Myocyte (in vitro differentiated cells): ENCODE measurements around the gene SNRK. TPM values are rescaled to one million over a fixed set of nuclear protein-coding genes. Genes with fewer than 3 reads are reported as not detected.
A peak's percentile ranks its signal among the peaks of the same experiment; 100 is the strongest.

Source experiments
- DNase-seq: peaks from one replicate; pipeline ENCODE4 v3.0.0-alpha.2; 2012; ENCODE audit warnings: low read depth
- total RNA-seq: library from RNA; depleted of rRNA; stranded (reverse); fragments of >200 nt; gene quantifications from 2 replicates; pipeline ENCODE4 v1.2.3, GENCODE V29; 2014

SNRK gene
- total RNA-seq, 1 donor from 2014 or later, result 18.8 TPM

DNA sequence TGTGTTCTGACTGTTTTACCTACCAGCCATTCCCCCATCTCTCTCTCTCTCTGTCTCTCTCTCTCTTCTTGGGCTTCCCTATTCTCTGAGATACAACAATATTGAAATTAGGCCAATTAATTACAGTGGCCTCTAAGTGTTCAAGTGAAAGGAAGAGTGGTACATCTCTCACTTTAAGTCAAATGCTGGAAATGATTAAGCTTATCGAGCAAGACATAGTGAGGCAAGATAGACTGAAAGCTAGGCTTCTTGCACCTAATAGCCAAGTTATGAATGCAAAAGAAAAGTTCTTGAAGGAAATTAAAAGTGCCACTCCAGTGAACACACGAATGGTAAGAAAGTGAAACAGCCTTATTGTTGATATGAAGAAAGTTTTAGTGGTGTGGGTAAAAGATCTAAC is 21.3 kb downstream of the SNRK start:
- DNase-seq, result no peak

GRCh38 chr3:43309372-43310305 is 23.3 kb downstream of the SNRK start:
- no peak for DNase-seq

DNA sequence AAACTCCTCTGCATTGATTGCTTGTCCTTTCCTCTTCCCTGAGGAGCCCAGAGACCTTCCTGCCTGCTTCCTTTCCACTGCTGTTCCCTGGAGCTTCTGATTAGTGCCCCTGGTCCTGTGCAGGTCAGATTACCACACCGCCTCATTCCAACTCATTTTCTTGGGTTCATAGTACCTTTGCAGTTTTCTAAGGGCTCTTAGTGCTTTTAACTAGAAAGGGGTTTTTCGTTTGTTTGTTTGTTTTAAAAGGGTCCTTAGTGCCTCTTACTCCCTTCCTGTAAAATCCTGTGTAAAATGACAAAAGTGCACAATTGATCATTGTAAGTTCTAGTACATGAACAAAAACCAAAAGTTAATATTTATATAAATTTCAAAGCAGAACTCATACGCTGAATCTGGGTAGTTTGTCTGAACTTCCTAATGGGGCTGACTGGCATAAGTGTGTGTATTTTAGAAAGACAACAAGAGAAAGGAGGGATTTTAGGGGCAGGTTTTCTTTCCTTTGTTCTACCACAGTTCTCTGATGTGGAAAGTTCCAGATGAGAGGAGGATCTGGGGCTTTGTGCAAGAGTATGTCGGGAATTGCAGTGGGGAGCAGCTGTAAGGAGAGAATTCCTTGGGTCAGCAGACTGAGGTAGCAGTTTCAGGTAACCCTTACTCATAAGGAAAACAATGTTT is 30.6 kb downstream of the SNRK start:
- DNase-seq, result no peak

DNA sequence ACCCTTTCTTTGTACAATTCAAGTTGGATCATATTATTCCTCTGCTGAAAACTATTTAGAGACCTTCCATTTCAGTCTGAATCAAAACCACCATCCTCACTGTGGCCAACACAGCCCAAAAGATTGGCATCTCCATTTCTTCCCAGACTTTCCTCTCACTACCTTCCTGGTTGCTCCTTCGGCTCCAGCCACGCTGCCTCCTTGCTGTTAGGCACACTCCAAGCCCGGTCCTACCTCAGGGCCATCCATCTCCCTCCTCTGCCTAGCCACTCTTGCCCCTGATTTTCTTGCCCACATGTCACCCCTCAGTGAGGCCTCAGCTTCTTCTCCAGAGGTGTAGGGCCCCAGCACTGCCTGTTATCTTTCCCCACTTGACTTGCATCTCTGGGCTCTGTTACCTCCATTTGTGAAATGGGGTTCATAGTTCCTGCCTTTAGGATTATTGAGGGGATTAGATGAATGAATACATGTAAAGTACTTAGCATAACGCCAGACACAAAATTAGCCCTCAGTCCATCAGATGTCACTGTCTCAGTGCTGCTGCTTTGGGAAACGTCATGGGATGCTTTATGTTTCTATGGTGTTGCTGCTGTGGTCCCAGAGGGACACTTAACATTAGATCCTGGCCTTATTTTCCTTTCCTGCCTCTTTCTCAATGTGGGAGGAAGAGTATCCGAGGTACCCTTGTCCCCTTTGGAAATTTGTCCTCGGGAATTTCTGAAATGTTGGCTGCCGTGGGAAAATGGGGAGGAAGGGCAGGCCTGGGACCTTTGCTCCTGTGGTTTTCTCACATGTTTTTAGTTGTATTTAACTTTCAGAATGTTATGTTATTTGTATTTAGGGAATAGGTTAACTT is 31.3 kb downstream of the SNRK start:
- peak; percentile 53 for DNase-seq

DNA sequence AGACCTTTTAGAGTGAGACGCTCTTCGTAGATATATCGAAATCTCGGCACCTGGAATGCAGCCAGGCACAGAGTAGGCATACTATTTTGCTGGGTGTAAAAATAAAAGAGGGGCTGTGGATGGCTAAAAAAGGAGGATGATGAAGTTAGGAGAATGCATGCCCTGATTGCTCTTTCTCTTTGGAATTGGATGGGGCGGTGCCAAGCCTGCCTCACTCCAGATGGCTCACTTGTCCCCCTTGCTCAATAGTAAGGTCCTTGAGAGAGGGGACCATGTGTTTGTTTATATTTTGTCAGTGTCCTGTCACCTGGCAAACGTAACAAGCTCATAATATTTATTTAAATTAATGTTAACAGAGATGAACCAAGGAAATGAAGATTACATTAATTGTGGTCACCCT is 33.0 kb downstream of the SNRK start:
- peak; percentile 30 for DNase-seq

- no peak for DNase-seq
Observed at GRCh38 chr3:43319794-43320193, 33.5 kb downstream of the SNRK start.

- DNase-seq, result no peak
Observed at GRCh38 chr3:43320288-43320687, 33.9 kb downstream of the SNRK start.

DNA sequence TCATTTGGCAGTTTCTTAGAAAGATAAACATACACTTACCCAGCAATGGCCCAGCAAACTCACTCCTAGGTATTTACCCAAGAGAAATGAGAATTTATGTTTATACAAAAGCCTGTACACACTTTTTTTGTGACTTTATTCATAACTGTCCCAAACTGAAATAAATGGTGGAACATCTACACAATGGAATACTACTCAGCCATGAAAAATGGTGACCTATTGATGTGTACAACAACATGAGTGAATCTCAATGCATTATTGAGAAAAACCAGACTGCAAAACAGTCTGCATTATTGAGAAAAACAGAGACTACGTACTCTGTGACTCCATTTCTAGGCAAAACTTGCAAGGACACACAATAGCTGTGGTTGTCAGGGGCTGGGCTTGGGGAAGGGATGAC is 37.2 kb downstream of the SNRK start:
- DNase-seq, result no peak

GRCh38 chr3:43326891-43327581 is 40.7 kb downstream of the SNRK start:
- peak; percentile 70 for DNase-seq

DNA sequence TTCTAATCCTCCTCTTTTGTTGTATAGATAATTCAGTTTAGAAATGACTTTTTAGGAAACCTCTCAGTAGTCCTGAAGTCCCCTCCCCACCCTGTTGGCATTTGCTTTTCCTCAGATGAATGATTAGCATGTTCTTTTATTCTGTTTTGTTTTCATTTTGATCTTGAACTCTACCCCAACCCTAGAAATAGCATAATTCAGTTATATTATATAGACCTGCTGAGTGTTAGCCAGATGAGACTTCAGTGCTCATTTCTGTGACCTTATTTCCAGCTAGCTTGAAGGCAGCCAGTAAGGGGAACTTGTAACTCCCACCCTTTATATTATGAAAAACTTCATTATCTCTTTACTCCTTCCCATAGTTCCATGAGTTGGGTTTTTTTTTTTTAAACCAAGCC is 41.2 kb downstream of the SNRK start:
- DNase-seq, result no peak

- peak; percentile 28 for DNase-seq
Observed at GRCh38 chr3:43328653-43329052, 42.3 kb downstream of the SNRK start.

- DNase-seq, result peak; percentile 43
Observed at GRCh38 chr3:43330981-43331380, 44.6 kb downstream of the SNRK start.

GRCh38 chr3:43331381-43331780 is 45.0 kb downstream of the SNRK start:
- DNase-seq, result no peak

GRCh38 chr3:43334976-43335375 is 48.6 kb downstream of the SNRK start:
- no peak for DNase-seq

DNA sequence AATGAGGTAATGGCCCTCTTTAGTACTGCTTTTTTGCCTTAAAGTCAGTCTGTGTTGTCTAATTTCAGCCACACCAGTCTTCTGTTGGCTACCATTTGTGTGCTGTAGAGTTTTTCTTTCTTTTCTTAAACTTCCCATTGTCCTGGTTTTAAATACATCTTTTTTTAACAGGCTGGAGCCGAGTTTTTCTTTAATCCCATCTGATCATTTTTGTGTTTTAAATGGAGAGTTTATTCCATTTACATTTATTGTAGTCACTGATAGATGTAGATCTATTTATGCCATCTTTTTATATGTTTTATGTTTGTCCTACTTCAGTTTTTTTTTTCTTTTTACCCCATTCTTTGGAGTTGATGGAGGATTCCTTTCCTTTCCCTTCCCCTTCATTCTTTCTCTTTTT is 49.5 kb downstream of the SNRK start:
- DNase-seq, result no peak

DNA sequence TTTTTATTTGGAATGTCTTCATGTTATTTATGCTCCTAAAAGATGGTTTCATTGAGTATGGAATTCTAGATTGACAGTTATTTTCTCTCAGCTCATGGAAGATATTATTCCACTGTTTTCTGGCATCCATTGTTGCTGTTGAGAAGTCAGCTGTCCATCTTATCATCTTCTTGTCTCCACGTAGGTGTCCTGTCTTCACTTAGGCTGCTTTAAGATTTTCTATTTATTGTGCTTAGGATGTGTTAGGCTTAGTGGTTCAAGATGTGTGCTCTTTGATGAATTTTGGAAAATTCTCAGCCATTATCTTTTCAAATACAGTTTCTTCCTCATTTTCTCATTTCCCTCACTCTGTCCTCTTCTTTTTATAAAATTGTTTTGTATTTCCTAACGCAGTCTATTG is 52.0 kb downstream of the SNRK start:
- peak; percentile 29 for DNase-seq

GRCh38 chr3:43340403-43340802 is 54.1 kb downstream of the SNRK start:
- no peak for DNase-seq

GRCh38 chr3:43341788-43342187 is 55.4 kb downstream of the SNRK start:
- DNase-seq, result no peak

- no peak for DNase-seq
Observed at GRCh38 chr3:43343185-43343584, 56.8 kb downstream of the SNRK start.

DNA sequence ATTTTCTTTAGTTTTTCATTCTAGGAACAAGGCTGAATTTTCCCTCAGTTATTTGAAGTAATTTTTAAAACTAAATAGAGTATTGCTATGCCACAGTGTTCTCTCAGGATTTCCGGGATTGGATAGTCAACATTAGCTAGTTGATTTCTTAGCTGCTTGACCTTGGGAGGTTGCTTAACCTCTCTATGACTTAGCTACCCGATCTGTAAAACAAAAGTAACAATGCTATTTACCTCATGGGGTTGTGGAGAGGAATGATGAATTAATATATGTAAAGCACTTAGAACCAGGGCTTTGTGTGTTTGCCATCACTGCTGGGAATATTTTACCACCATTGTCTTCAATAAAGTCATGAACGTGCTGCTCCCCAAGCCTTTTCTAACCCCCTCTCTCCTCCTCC is 57.5 kb downstream of the SNRK start:
- no peak for DNase-seq

- DNase-seq, result no peak
Observed at GRCh38 chr3:43344520-43344919, 58.2 kb downstream of the SNRK start.
